Motor neuron (in vitro differentiated cells): ENCODE data around the gene HSD17B12. TPM values are rescaled to one million over a fixed set of nuclear protein-coding genes. Genes with fewer than 3 reads are reported as not detected.

ENCODE experiments used
- ATAC-seq, 8 experiments: fragments of 200-7000 bp; cut with Tn5 transposase; replicated peaks in 6 of 8; 2 replicates each; pipeline ENCODE4 v1.8.0; 2021; ENCODE audit warnings: mild to moderate bottlenecking in 8 of 8, moderate library complexity in 8 of 8
- H3K27ac ChIP-seq, 2 donors: fragments of 250-450 bp; sonication (Bioruptor Pico); 2 replicates each; pipeline ENCODE4 v1.9.0; 2021; ENCODE audit warnings: antibody characterized with exemption in 2 of 2, mild to moderate bottlenecking in 2 of 2, moderate library complexity in 1 of 2
- H3K4me1 ChIP-seq, 2 donors: fragments of 250-450 bp; sonication (Bioruptor Pico); replicated peaks in 1 of 2; 2 replicates each; pipeline ENCODE4 v1.6.1; 2021; ENCODE audit warnings: antibody characterized with exemption in 2 of 2, mild to moderate bottlenecking in 2 of 2, moderate library complexity in 1 of 2
- H3K4me3 ChIP-seq, 5 donors: fragments of 250-450 bp; sonication (Bioruptor Pico); 2 replicates each; pipeline ENCODE4 v1.9.0; 2021; ENCODE audit warnings: antibody characterized with exemption in 5 of 5, mild to moderate bottlenecking in 5 of 5, moderate library complexity in 4 of 5
- WGBS, 10 experiments: fragments of 450-650 bp; shearing (Covaris generic); methylation state at CpG; one replicate each; pipeline ENCODE4 v1.0.0; 2022; 5-methylcytosine and 5-hydroxymethylcytosine counted together
- in situ Hi-C, 9 experiments: fragments of 400-800 bp; cut with MboI; loops; one replicate each; pipeline ENCODE4 v1.15.0; 2021; ENCODE audit warnings: low sequenced_read_pairs in 9 of 9, low pct_unique_long_range_greater_than_20kb in 2 of 9; ENCODE audit not compliant: unreplicated experiment in 9 of 9
- total RNA-seq, 8 experiments: library from RNA; unstranded; fragments of 300-600 nt; gene quantifications; 2 replicates each; pipeline versions ENCODE4 v1.2.3 to v1.2.4, GENCODE V29; 2022

The HSD17B12 gene
- total RNA-seq, 8 experiments from 2014 or later: 20.3 to 104 (median 52.0) TPM

GRCh38 chr11:43691806-43692205 is 11.3 kb downstream of the HSD17B12 start:
- no peak overlapping the region for H3K4me3 ChIP-seq
- no peak overlapping the region for H3K27ac ChIP-seq
- in situ Hi-C loops: no loop called here
- ATAC-seq: no peak
- WGBS, 10 experiments: 75 to 100% (median 100%) methylated on average over 1 of the region's 1 CpG; no CpG with 5 or more reads in 2 of the 10 experiments
- no peaks in the 10 kb centered on the region for H3K4me1 ChIP-seq

GRCh38 chr11:43693069-43693468 is 12.5 kb downstream of the HSD17B12 start:
- Histone ChIP-seq H3K27ac (no peak overlapping the region), H3K4me3 (no peak overlapping the region), H3K4me1 (no peaks in the 10 kb centered on the region)
- in situ Hi-C loops: no loop called here
- no peak for ATAC-seq
- 60 to 100% (median 82%) methylated on average over 1 to 2 of the region's 2 CpGs; no CpG with 5 or more reads in 2 of the 10 experiments for WGBS, 10 experiments

DNA sequence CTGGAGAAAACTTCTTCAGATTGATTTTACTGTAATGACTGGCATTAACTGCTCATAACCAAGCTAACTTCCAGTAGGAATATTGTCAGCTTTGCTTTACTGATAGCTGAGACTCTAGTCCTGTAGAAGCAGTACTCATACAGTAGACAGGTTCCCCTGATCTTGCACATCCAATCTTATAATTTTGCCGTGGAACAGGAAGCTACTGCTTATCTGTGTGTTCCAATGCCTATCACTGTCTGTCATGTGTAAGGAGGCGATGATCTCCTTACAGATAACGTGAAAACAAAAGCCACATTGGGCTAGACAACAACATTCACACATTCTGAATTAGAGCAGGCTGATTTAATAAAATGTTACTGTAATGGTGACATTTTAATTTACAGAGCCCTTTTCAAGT is 13.2 kb downstream of the HSD17B12 start:
- WGBS, 10 experiments: 50 to 100% (median 94%) methylated on average over 2 to 3 of the region's 3 CpGs; no CpG with 5 or more reads in 2 of the 10 experiments
- no peak overlapping the region for H3K27ac ChIP-seq
- ATAC-seq: no peak
- H3K4me1 ChIP-seq: no peaks in the 10 kb centered on the region
- H3K4me3 ChIP-seq: no peak overlapping the region
- in situ Hi-C loops: no loop called here

GRCh38 chr11:43694477-43694876 is 13.9 kb downstream of the HSD17B12 start:
- no peak overlapping the region for H3K4me3 ChIP-seq
- no peak overlapping the region for H3K27ac ChIP-seq
- in situ Hi-C loops: no loop called here
- no peak for ATAC-seq
- 60 to 100% (median 97%) methylated on average over 1 to 2 of the region's 2 CpGs for whole genome bisulfite sequencing, 10 experiments
- H3K4me1 ChIP-seq: no peaks in the 10 kb centered on the region

DNA sequence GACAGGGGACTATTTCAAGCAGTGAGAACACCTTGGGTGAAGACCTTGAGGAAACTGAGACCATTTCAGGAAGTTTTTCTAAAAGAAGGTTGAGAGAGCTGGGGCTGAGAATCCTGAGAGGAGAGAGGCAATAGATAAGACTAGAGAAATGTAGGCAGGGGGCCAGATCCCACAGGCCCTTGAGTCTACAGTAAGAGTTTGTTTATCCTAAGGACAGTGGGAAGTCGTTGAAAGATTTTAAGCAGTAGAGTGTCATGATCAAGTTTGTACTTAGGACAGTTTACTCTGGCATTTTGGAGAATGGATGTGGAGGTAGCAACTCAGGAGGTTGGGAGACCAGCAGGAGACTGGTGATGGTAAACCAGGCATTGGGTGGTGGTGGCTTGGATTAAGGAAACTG is 17.1 kb downstream of the HSD17B12 start:
- H3K4me1 ChIP-seq: no peaks in the 10 kb centered on the region
- H3K27ac ChIP-seq: no peak overlapping the region
- WGBS, 10 experiments: 33 to 100% (median 88%) methylated on average over 1 of the region's 1 CpG; no CpG with 5 or more reads in 4 of the 10 experiments
- no peak overlapping the region for H3K4me3 ChIP-seq
- no peak for ATAC-seq
- in situ Hi-C loops: no loop called here

DNA sequence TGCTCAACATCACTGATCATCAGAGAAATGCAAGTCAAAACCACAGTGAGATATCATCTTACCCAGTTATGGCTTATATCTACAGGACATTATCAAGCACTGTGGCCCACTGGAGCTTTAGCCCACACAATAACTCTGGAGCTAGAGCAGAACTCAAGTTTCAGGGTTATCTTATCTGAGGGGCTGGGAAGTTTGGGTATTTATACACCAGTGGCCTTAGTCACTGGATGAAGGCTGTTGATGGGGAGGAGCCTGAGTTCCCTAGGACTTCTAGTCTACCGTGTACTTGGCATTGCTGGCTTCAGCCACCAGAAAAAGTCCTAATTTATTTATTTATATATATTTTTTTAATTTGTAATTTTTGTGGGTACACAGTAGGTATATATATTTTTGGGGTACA is 19.3 kb downstream of the HSD17B12 start:
- in situ Hi-C loops: no loop called here
- 100% methylated on average over 1 of the region's 1 CpG; no CpG with 5 or more reads in 7 of the 10 experiments for WGBS, 10 experiments
- no peak overlapping the region for H3K27ac ChIP-seq
- no peak overlapping the region for H3K4me3 ChIP-seq
- H3K4me1 ChIP-seq: no peaks in the 10 kb centered on the region
- ATAC-seq: no peak

DNA sequence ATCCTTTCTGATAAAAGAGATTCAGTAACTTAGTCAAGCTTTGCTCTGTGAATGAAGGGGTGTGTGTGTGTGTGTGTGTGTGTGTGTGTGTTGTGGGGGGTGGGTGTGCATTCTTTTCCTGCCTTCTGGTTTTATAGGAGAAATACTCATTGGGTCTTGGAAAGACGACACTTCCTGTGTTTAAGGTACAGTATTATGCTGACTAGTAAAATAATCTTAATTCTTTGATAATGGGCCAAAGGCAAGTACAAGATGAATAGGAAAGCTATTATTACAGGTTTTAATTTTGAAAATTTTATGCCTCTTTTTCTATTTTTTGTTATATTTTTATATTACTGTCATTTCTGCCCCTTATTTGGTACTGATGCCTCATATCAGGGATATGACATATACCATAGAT is 26.1 kb downstream of the HSD17B12 start:
- in situ Hi-C loops: no loop called here
- Histone ChIP-seq H3K4me3 (no peak overlapping the region), H3K4me1 (no peaks in the 10 kb centered on the region), H3K27ac (no peak overlapping the region)
- no peak for ATAC-seq
- 89 to 100% (median 100%) methylated on average over 1 of the region's 1 CpG; no CpG with 5 or more reads in 5 of the 10 experiments for WGBS, 10 experiments

- in situ Hi-C loops: no loop called here
- WGBS, 10 experiments: 57 to 100% (median 82%) methylated on average over 2 to 3 of the region's 4 CpGs
- ATAC-seq: no peak
Observed at GRCh38 chr11:43708776-43709175, 28.2 kb downstream of the HSD17B12 start.

DNA sequence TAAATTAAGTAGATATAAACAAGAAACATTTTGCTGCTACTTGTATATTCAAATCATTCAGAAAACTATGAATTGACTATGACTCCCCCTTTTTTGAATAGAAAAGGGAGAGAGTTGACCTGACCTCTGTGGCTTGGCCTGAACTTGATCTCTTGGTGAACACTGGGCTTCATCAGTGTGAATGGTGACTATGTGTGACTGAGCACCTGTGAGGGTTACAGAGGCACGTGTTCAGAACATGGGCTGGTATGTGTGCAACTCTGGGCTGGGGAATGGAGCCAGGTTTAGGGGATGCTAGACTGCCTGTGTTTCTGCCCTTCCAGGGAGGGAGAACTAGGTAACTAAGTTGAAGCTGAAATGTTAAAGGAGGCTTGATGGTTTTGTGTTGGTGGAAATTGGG is 29.2 kb downstream of the HSD17B12 start:
- no peak overlapping the region for H3K27ac ChIP-seq
- 50 to 88% (median 78%) methylated on average over 1 of the region's 1 CpG; no CpG with 5 or more reads in 5 of the 10 experiments for WGBS, 10 experiments
- no peak for ATAC-seq
- H3K4me3 ChIP-seq: no peak overlapping the region
- no peaks in the 10 kb centered on the region for H3K4me1 ChIP-seq
- in situ Hi-C loops: no loop called here

More at GRCh38 chr11:43708776-43709175, 28.2 kb downstream of the HSD17B12 start:
- Histone ChIP-seq H3K27ac (no peak overlapping the region), H3K4me3 (no peak overlapping the region), H3K4me1 (no peaks in the 10 kb centered on the region)

- no peak overlapping the region for H3K27ac ChIP-seq
- ATAC-seq: no peak
- in situ Hi-C loops: no loop called here
Observed at GRCh38 chr11:43712676-43713075, 32.1 kb downstream of the HSD17B12 start.

DNA sequence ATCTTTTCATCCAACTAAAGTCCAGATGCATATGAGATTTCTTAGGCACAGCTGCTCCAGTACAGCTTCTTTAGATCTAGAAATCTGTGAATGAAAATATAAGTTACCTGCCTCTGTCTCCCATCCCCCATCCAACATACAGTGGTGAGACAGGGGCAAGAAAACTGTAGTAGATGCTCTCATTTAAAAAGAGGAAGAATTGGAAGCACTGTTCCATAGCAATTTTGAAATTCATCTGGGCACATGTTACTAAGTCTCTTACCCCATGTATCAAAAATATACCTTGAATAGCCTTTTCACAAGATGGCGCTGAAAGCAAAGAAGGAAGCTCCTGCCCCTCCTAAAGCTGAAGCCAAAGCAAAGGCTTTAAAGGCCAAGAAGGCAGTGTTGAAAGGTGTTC is 37.8 kb downstream of the HSD17B12 start:
- ATAC-seq: no peak
- no peaks in the 10 kb centered on the region for H3K4me1 ChIP-seq
- H3K27ac ChIP-seq: no peak overlapping the region
- 100% methylated on average over 1 of the region's 1 CpG; no CpG with 5 or more reads in 5 of the 10 experiments for whole genome bisulfite sequencing, 10 experiments
- no peak overlapping the region for H3K4me3 ChIP-seq
- in situ Hi-C loops: no loop called here

More at GRCh38 chr11:43712676-43713075, 32.1 kb downstream of the HSD17B12 start:
- Histone ChIP-seq H3K4me1 (no peaks in the 10 kb centered on the region), H3K4me3 (no peak overlapping the region)
- 34 to 100% (median 93%) methylated on average over 1 to 4 of the region's 4 CpGs; no CpG with 5 or more reads in 1 of the 10 experiments for WGBS, 10 experiments

DNA sequence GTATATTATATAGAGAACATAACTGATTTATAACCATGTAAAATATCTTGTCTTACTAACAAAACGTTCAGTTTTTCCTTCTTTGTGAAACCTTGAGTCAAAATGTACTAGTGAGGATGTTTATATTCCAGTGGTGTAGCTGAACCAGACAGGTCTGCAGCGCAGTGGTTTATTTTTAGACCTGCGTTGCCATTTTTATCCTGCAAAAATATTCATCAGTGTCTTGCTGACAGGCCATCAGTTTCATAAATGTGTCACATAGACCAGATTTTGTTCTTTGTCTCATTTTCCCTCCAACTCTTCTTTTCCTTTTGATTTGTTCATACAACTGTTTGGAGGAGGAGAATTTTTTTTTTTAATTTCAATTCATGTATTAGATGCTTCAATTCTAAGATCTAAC is 43.1 kb downstream of the HSD17B12 start:
- Histone ChIP-seq H3K27ac (no peak overlapping the region), H3K4me3 (no peak overlapping the region), H3K4me1 (peaks cover 0 to 3% of the 10 kb centered on the region in 2 donors)
- in situ Hi-C loops: no loop called here
- peak in 3 of 8 experiments; percentile 27 to 79 (median 74) for ATAC-seq
- 52 to 90% (median 76%) methylated on average over 2 to 3 of the region's 3 CpGs for WGBS, 10 experiments

GRCh38 chr11:43732225-43732624 is 51.7 kb downstream of the HSD17B12 start:
- Histone ChIP-seq H3K4me1 (peaks cover 17% of the 10 kb centered on the region in 2 donors), H3K27ac (no peak overlapping the region), H3K4me3 (no peak overlapping the region)
- in situ Hi-C loops: no loop called here
- ATAC-seq: no peak
- 94 to 100% (median 100%) methylated on average over 1 to 2 of the region's 3 CpGs; no CpG with 5 or more reads in 3 of the 10 experiments for WGBS, 10 experiments

- H3K27ac ChIP-seq: no peak overlapping the region
- in situ Hi-C loops: no loop called here
- H3K4me1 ChIP-seq: peaks cover 20 to 25% of the 10 kb centered on the region in 2 donors
- ATAC-seq: no peak
- WGBS, 10 experiments: 80 to 100% (median 94%) methylated on average over 1 to 6 of the region's 12 CpGs; no CpG with 5 or more reads in 6 of the 10 experiments
- no peak overlapping the region for H3K4me3 ChIP-seq
Observed at GRCh38 chr11:43734256-43734655, 53.7 kb downstream of the HSD17B12 start.
